ENCODE measurements around the gene RPS4Y1.
"Not testable (repeated sequence)": the region's sequence is repeated elsewhere in the genome, so short reads cannot be mapped to it uniquely, and the experiment has no call there.

The RPS4Y1 gene

DNA sequence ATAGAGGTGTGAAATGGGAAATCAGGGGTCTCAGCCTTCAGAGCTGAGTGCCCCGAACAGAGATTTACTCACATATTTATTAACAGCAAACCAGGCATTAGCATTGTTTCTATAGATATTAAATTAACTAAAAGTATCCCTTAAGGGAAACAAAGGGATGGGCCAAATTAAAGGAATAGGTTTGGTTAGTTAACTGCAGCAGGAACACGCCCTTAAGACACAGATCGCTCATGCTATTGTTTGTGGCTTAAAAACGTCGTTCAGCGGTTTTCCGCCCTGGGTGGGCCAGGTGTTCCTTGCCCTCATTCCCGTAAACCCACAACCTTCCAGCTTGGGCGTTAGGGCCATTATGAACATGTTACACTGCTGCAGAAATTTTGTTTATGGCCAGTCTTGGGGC is 30.8 kb downstream of the RPS4Y1 start:
- not testable (repeated sequence) for H3K4me3 ChIP-seq, H3K27ac ChIP-seq

DNA sequence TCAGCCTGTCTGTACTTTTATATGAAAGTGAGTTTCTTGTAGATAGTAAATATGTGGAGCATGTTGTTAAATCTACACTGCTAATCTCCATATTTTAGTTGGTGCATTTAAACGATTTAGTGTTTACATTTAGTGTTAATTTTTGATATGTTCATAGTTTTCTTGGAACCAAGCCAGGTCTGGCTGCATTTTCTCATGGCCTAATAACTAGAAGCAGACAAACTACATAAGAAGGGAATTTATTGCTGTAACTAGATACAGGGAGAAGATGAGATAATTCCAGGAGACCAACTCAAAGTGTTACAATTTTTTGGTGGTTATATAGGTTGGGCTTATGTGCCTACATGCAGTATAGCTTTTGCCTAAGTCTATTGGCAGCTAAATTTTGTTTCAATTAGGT is 32.8 kb downstream of the RPS4Y1 start:
- H3K4me3 ChIP-seq, result no peak overlapping the region
- H3K27ac ChIP-seq, result no peak overlapping the region

DNA sequence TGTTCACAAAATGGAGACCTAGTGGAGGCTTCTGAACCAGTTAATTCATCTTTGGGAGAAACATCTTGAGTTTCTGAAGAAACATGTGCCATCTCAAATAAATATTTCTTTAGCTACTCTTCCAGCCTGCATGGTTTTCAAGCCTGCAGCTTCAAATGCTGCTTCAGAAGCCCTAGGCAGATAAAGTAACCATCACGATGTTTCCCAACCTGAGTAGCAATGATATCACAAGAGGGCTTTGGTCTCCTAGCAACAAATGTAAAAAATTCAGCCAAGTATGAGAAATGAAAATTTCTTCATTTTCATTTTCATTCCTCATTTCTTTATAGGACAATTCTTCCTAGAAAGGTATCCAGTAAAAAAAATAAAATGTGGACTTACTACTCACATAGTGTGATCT is 42.2 kb downstream of the RPS4Y1 start:
- Histone ChIP-seq H3K27ac (no peak overlapping the region), H3K4me3 (no peak overlapping the region)

GRCh38 chrY:2885880-2886279 is 44.5 kb downstream of the RPS4Y1 start:
- Histone ChIP-seq H3K4me3 (no peak overlapping the region), H3K27ac (no peak overlapping the region)

GRCh38 chrY:2887386-2887785 is 46.0 kb downstream of the RPS4Y1 start:
- H3K27ac ChIP-seq, result no peak overlapping the region
- no peak overlapping the region for H3K4me3 ChIP-seq

- Histone ChIP-seq H3K4me3 (no peak overlapping the region), H3K27ac (no peak overlapping the region)
Observed at GRCh38 chrY:2887955-2888354, 46.6 kb downstream of the RPS4Y1 start.

DNA sequence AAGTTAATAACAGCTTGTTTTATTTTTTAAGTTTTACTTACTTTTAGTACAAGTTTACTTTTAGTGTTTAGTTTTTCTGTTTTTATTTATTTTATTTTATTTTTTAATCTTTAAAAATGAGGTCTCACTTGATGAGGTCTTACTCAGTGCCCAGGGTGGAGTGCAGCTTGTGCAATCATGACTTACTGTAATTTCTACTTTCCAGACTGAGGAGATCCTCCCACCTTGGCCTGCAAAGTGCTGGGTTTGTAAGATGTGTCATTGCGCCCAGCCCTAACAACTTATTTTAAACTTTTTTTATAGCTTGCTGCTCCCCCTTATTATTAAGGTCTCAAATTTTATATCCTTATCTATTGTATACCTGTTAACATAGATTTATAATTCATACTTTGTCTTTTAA is 52.1 kb downstream of the RPS4Y1 start:
- Histone ChIP-seq H3K27ac (no peak overlapping the region), H3K4me3 (no peak overlapping the region)

GRCh38 chrY:2896050-2896449 is 54.6 kb downstream of the RPS4Y1 start:
- H3K4me3 ChIP-seq, result no peak overlapping the region
- H3K27ac ChIP-seq, result no peak overlapping the region

- H3K4me3 ChIP-seq, result no peak overlapping the region
- H3K27ac ChIP-seq, result no peak overlapping the region
Observed at GRCh38 chrY:2907356-2907755, 66.0 kb downstream of the RPS4Y1 start.

- no peak overlapping the region for H3K27ac ChIP-seq
- no peak overlapping the region for H3K4me3 ChIP-seq
Observed at GRCh38 chrY:2913066-2913815, 71.8 kb downstream of the RPS4Y1 start.
